Measurements from ENCODE around the gene GAL3ST1.

GRCh38 chr22:30542811-30543188 lies 31.7 kb downstream of the GAL3ST1 start:
- TF ChIP-seq POLR2A (IDR thresholded peaks at IDR 0.05) (no peak), CTCF (IDR thresholded peaks at IDR 0.05) (no peak)
